GM21526 (cell line): ENCODE data around the gene TBP.

Experiments used
- ATAC-seq: cut with Tn5 transposase; IDR thresholded peaks from one replicate; pipeline ENCODE4 v1.9.1; 2021; ENCODE audit warnings: moderate library complexity; ENCODE audit not compliant: unreplicated experiment, low FRiP score

The TBP gene

DNA sequence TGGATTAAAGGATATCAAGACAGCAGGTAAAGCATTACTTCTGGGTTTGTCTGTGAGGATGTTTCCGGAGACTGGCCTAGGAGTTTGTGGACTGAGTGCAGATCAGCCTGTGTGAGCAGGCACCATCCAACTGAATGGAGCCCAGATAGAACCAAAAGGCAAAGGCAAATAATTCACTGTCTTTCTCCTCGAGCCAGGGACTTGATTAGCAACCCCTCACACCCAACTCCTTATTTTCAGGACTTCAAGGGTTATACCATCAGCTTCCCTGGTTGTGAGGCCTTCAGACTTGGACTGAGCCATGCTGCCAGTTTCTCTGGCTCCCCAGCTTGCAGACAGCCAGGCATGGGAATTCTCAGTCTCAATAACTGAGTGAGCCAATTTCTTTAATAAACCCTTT, 20.4 kb upstream of the TBP start:
- ATAC-seq, result no peak

DNA sequence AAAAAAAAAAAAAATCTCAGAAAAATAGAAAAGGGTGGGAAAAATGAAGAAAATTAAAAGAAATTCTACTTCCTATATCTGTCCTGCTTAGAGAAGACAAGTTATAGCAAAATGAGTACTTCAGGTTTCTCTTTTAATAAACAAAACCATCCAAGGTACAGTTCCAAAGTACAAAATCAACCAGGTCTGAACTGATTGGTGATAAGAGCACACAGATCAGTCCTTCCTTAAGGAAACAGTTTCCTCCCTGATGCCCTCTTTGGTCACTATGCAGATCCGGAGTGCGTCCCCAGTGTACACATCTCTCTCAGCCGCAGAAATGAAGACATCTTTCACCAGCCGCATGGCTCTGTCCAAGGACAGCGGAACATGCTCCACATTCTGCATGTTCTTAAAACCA, 19.2 kb upstream of the TBP start:
- no peak for ATAC-seq

DNA sequence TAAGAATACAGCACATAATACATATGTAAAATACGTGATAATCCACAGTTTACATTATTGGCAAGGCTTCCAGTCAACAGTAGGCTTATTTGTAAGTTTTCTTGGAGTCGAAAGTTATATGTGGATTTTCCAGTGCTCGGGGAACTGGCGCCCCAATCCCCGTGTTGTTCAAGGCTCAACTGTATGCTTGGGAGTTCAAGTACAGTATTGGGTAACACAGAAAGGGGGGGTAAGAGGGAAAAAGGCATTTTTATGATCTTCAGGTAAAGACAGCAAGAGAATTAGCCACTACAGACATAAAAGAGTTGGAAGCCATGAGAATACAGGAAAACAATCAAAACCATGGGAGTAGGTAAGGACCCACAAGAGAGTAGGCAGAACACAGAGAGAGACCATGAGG, 17.5 kb upstream of the TBP start:
- no peak for ATAC-seq

GRCh38 chr6:170537329-170537728, 16.8 kb upstream of the TBP start:
- ATAC-seq, result no peak

DNA sequence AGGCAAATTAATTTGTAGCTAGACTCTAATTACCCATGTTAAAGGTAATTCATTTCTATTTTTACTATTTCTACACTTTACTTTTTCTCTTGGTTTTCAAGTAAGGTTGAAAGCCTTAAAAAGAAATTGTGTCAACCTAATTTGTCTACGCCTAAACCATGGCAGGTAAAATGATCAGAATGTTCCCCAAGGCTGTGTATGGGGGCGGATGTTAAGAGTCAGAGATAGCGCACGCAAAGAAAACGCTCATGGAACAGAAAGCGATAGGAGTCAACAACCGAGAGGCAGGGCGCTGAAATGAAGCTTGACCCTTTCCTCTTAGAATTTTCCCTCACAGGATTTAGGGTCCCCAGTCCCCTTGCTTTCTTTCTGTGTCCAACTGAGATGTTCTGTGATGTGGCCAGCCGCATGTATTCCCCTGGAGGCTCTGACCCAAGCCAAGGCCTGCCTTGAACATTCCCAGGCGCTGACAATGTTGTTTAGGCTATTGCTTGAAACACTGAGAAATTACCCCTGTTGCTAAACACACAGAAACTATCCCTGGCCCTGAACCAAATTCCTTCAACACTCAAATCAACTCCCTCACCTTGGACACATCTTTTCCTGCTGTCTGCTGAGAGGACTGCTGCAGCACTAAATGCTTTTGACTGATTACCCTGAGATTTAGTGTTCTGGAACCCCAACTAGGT, 12.0 kb upstream of the TBP start:
- no peak for ATAC-seq

GRCh38 chr6:170545405-170545804, 8.8 kb upstream of the TBP start:
- ATAC-seq, result no peak

- peak; percentile 59 for ATAC-seq
These were observed 1.2 kb upstream of the TBP start, which contains the start of gene PSMB1 for GRCh38 chr6:170552765-170553533. Gene PSMB1, minus strand, starts transcription at chr6:170553307. Its CDS starts 65 bp downstream, at chr6:170553242.

- peak; percentile 37 for ATAC-seq
These were observed 596 bp upstream of the TBP start for GRCh38 chr6:170553534-170554012.

DNA sequence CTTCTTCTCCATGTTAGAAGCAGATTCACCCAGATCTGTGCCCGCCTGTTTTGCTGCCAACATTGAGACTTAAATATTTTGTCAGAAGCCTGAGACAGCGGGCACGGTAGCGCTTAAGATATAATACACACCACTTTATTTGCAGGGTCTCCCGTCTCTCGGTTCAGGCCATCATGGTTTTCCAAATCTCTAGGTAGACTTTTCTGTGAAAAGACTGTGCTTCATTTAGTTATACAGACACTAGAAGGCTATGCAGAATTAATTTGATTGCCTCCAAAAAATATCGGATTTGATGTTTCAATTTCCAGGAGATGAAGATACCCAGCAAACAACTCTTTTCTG, 598 bp downstream of the TBP start:
- ATAC-seq, result no peak

DNA sequence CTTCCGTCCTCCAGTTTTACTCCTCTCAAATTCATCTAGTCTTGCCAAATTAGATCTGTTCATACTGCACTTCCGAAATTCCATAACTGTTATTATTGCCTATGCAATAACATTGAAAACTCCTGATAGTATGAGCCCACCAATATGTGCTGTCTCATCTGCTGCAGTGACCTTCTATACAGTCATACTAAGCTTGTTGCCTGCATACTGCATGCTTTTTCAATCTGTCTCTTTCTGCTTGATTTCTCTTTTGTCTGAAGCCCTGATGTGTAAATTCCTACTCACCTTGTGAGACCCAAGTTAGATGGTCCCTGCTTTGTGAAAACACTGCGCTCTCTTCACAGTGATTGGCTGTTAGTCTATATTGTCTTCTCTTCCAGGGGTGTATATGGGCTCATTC, 1.1 kb downstream of the TBP start:
- no peak for ATAC-seq

DNA sequence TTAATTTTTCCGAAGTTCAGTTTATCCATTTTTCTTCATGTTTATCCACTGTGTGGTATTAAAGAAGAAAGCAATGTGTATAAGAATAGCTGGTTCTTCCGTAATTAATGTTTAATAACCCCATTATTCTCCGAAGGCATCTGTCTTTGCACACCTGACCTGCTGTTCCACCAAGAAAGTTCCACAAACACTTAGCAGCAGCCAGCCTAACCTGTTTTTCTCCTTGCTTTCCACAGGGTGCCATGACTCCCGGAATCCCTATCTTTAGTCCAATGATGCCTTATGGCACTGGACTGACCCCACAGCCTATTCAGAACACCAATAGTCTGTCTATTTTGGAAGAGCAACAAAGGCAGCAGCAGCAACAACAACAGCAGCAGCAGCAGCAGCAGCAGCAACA, 7.4 kb downstream of the TBP start:
- ATAC-seq, result no peak

DNA sequence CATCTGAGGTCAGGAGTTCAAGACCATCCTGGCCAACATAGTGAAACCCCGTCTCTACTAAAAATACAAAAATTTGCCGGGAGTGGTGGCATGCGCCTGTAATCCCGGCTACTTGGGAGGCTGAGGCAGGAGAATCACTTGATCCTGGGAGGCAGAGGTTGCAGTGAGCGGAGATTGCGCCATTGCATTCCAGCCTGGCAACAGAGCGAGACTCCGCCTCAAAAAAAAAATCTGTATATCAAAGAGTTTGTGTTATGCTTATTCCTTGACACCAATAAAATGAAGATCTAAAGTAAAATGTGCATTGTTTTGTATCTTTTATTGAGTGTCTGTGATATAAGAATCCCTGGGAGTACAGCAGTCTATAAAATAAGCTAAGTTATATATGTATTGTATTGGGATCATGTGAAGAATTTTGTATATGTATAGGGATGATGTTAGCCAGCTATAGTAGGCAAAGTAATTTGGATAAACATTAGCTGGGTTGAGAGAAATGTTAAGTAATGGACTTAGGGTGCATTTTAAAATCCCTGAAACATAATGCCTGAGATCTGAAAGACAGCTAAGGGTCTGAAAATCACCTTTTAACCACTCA, 10.9 kb downstream of the TBP start:
- no peak for ATAC-seq

GRCh38 chr6:170572704-170573466, 18.7 kb downstream of the TBP start:
- no peak for ATAC-seq

- ATAC-seq, result no peak
These were observed 21.1 kb downstream of the TBP start for GRCh38 chr6:170575250-170575649.

GRCh38 chr6:170578909-170579308, 24.7 kb downstream of the TBP start:
- no peak for ATAC-seq

GRCh38 chr6:170583756-170584180, 29.6 kb downstream of the TBP start:
- ATAC-seq, result no peak

GRCh38 chr6:170584181-170584953, 30.2 kb downstream of the TBP start, which contains the start of gene PDCD2:
Gene PDCD2, minus strand, starts transcription at chr6:170584637. Its CDS starts 56 bp downstream, at chr6:170584581.
- ATAC-seq, result peak; percentile 98

- ATAC-seq, result peak; percentile 37
These were observed 30.9 kb downstream of the TBP start for GRCh38 chr6:170584954-170585498.

DNA sequence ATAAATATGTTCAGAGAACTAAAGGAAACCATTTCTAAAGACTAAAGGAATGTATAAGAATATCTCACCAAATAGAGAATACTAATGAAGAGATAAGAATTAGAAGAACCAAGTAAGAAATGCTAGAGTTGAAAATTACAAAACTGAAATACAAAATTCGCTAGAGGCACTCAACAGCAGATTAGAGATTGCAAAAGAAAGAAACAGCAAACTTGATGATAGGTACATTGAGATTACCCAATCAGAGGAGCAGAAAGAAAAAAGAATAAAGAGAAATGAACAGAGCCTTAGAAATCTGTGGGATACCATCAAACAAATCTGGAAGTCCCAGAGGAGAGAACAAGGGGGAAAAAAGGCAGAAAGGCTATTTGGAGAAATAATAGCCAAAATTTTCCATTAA, 36.6 kb downstream of the TBP start:
- ATAC-seq, result no peak

DNA sequence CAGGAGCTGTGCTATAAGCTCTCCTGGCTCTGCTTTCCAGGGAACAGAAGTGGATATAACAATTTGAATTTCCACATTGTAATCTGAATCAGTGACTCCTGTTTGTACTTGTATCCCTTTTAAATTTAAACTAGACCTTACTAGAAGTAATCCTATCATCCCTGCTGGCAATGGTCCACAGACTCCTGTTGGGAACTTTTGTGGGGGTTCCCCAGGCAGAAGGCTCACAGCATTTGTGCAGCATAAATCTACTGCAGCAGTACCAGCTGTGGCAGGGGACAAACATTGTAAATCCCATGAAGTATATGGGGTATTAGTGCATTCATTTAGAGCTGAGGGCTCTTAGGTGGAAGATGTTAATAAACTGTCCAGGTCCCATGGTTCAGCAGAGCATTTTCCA, 42.3 kb downstream of the TBP start:
- ATAC-seq, result no peak
